ENCODE data around the gene AGBL1. TPM values are rescaled to one million over a fixed set of nuclear protein-coding genes. Genes with fewer than 3 reads are reported as not detected.

Gene AGBL1
- total RNA-seq, 1 experiment from 2014 or later = not detected

- H3T11ph ChIP-seq (ENCODE audit: low read length) = no peak overlapping the region
- H3K27ac ChIP-seq (ENCODE audit: insufficient read length, low read depth, low read length) = no peak overlapping the region
- H3K27me3 Mint-ChIP-seq (ENCODE audit: low read depth) = no peaks in the 10 kb centered on the region
- no peak overlapping the region for H2BK5ac ChIP-seq (ENCODE audit: insufficient read length, low read length)
- no peak overlapping the region for H3K4ac ChIP-seq (ENCODE audit: low read depth, low read length)
- H4K20me1 ChIP-seq (ENCODE audit: control insufficient read depth, insufficient read depth, insufficient read length) = no peaks in the 10 kb centered on the region
- H3K4me1 ChIP-seq (ENCODE audit: insufficient read depth, low read length) = no peaks in the 10 kb centered on the region
- H3K4me1 Mint-ChIP-seq = peaks cover 5 to 9% of the 10 kb centered on the region in 2 experiments; a peak in 3 of 4 replicates
- no peak overlapping the region for H2AFZ ChIP-seq (ENCODE audit: low read length)
- H3K4me2 ChIP-seq (ENCODE audit: insufficient read depth, insufficient read length, low read length) = no peak overlapping the region
- no peak overlapping the region for H3K4me3 Mint-ChIP-seq
- H3K23ac ChIP-seq (ENCODE audit: insufficient read length, low read depth, low read length) = no peak overlapping the region
- no peak overlapping the region for H2BK120ac ChIP-seq (ENCODE audit: low read depth, low read length, poor library complexity, severe bottlenecking)
- no peak overlapping the region for H4K8ac ChIP-seq (replicated peaks; ENCODE audit: insufficient read length, low read depth, low read length)
- no peaks in the 10 kb centered on the region for H3K27me3 ChIP-seq (ENCODE audit: insufficient read depth, low read length)
- no peak overlapping the region for H2AK5ac ChIP-seq (ENCODE audit: insufficient read length, low read length)
- H3K23me2 ChIP-seq (ENCODE audit: insufficient read length, low read depth, low read length, poor library complexity, severe bottlenecking) = no peaks in the 10 kb centered on the region
- H3K14ac ChIP-seq (ENCODE audit: insufficient read depth, low read length) = no peak overlapping the region
- H2BK15ac ChIP-seq (ENCODE audit: low read depth, low read length) = no peak overlapping the region
- H3K18ac ChIP-seq (ENCODE audit: insufficient read length, low read depth, low read length) = no peak overlapping the region
- no peak overlapping the region for H4K5ac ChIP-seq (ENCODE audit: insufficient read length, low read depth, low read length)
- TF ChIP-seq CTCF (conservative IDR thresholded peaks at IDR 0.05) = no peak
- no peak overlapping the region for H2BK20ac ChIP-seq (ENCODE audit: low read depth, low read length, poor library complexity, severe bottlenecking)
- WGBS (ENCODE audit: extremely low coverage, insufficient read length, low lambda C conversion rate) = no CpG with 5 or more reads among the region's 5 CpGs
- H3K79me2 ChIP-seq (ENCODE audit: insufficient read depth, low read length) = no peaks in the 10 kb centered on the region
- no peak for DNase-seq
- no peak overlapping the region for H2BK12ac ChIP-seq (ENCODE audit: insufficient read length, low read depth, low read length)
- H3K9ac ChIP-seq (ENCODE audit: extremely low read depth, insufficient read length, low read length) = no peak overlapping the region
- no peaks in the 10 kb centered on the region for H3K9me3 ChIP-seq (ENCODE audit: control insufficient read depth, low read depth, low read length)
- H3K79me1 ChIP-seq (ENCODE audit: insufficient read depth, low read depth, low read length, poor library complexity, severe bottlenecking) = no peaks in the 10 kb centered on the region
- H3K9me3 Mint-ChIP-seq = peaks cover 6 to 8% of the 10 kb centered on the region in 2 experiments; a peak in 3 of 5 replicates
- H4K91ac ChIP-seq (ENCODE audit: insufficient read length, low read depth, low read length) = no peak overlapping the region
- peaks cover 0 to 11% (median 0%) of the 10 kb centered on the region in 3 experiments; a peak in 3 of 7 replicates for H3K36me3 Mint-ChIP-seq (ENCODE audit: insufficient read depth in 1 of 3, low read depth in 3 of 3)
- H3K56ac ChIP-seq (ENCODE audit: insufficient read length, low read depth, low read length) = no peak overlapping the region
- no peak overlapping the region for H3K27ac Mint-ChIP-seq
Observed at GRCh38 chr15:86735247-86736040, 655.8 kb downstream of the AGBL1 start.

All from H9 (cell line).